ENCODE results near the gene MYO15B.

MYO15B gene

DNA sequence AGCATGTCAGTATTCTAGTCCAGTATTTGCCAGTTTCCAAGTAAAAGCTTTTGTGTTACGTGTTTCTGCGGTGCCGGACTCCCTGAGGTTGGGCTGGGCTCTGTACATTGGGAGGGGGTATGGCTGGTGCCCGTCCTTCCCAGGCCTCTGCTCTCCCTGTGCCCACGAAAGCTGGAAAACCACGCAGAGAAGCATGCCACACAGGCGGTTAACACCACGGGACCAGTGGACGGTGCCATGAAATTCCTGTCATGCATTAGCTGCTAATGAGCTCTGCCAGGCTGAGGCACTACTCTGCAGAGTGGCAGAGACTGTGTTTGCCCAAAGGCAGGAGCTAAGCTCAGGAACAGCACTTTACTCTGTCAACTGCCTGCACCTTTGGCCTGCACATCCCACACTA is 53.7 kb downstream of the MYO15B start:
- no peak for DNase-seq

DNA sequence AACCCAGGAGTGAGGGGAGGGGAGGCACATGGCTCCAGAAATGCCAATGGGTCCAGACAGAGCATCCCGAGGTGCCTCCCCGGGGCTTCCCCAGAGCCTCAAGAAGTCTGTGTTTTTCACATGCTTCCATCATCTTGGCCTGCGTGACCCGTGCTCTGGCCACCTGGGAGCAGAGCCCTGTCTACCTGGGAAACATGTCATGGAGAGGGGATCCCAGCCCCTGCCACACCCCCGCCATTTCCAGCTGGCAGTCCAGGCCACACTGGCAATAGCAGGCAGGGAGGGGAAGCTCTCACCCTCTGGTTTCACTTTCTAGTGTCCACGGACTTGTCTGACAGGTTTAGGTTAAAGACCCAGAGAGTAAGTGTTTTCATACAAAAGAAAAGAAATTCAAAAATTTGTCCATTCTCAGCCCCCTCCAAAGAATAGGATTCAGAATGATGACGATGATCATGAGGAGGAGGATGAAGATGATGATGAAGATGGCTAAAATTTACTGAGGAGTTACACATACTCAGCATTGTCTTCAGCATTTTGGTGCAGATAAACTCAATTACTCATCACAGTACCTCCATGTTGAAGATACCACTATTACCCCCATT is 54.7 kb downstream of the MYO15B start:
- DNase-seq: no peak

DNA sequence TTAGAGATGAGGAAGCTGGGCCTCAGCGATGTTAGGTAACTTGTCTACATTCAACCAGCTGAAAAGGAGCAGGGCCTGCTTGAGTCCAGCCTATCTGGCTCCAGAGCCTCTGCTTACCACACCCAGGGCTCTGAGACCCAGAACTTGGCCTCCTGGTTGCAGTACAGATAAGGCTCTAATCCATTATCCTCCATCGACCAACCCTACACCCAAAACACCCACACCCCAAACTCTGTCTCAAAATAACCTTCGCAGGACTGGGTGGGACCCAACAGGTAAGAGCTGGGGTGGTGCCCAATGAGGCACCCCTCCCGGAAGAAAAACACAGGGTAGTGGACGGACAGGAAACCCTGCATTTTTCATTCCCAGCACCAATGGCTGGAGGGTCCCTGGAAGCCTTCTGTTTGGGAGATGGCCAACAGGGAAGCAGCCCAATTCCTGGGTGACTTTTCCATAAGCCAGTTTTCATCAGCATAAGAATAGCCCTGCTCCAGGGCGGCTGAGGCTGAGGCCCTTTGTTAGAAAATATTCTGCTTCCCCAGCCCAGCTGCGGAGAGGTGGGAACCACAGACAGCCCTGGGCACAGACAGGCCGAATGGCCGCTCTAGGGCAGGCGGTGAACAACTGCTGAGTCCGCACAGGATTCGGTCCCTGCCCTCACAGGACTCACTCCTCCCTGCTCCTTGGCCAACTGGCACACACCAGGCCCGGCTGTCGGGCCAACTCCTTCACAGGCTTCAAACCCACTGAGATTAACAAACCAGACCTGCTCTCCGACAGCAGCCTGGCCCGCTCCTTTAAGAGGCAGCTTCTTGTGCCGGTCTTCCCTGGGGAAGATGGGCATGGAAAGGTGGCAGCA is 55.4 kb downstream of the MYO15B start:
- DNase-seq: no peak

DNA sequence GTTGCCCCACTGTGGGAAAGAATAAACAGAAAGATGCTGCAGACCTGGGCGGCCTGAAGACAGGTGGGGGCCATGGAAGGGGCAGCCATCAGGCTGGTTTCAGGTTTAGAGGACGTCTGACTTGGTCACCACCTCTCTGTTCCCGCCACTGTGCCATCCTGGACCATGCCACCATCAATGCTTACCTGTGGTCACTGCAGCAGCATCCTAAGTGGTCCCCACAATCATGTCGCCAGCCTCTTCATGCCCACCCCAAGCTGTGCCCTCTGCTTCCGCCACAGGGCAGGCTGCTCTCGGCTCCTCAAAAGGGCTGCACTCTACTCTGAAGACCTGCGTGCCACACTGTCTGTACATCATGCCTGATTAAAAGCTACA is 56.0 kb downstream of the MYO15B start:
- DNase-seq: no peak

DNA sequence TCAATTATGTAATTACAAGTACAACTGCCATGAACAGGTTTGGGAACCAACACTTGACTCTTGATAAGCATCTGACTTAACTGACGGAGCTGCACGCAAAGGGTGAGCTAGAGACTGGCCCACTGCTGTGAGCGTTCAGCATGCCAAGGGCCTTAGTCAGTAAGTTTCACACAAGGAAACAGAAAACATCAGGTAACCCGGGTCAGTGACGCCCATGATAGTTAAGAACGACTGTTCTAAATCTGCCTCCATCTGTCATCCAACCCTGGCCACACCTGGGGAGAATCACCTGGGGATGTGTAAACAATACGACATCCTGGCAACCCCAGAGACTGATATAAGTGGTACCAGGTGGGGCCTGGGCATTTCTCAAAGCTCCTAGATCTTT is 57.9 kb downstream of the MYO15B start:
- DNase-seq: no peak

DNA sequence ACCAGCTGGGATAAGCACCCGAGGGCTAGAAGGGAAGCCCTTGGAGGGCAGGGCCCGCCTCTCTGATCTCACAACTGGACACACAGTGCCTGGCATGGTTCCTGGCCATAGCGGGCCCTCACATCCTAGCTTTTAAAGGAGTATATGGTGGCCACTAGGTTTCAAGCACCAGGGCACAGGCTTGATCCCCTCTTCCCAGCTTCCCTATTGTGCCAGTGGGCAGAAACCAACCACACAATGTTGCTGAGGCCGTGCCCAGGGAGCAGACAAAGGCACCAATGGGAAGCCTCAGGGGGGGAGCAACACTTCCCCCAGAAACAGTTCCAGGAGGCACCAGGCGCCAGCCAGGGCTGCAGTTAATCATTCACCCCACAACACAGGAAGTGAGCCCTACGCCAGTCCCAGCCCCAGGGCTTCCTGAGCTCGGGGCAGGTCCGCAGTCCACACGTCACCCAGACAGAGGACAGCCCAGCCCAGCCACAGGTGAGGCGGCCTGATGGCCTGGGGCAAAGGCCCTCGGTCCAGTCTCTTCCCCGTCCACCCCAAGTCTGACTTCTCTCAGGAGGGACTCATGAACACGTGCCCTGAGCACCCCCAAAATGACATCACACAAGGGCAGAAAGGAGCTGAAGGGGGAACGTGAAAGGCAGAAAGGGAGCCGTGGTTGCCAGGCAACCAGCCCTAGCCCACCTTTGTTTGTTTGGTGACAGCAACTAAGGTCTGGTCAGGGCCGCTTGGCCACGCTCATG is 58.5 kb downstream of the MYO15B start:
- DNase-seq: no peak

DNA sequence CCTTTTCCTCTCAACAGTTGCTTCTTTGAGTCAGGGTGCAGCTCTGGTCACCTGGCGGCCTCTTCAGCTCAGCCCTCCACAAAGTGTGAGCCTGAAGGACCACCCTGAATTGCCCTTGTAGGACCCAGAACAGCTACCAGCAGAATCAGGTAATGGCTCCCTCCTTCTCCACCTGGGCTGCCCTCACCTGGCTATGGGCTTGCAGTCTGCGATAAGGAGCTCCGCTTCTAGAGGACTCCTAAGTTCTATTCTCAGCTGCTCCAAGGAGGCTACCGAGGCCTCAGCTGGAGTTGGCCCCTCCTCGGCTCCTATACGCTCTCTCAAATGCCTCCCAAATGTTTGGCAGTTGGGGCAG is 59.0 kb downstream of the MYO15B start:
- no peak for DNase-seq

DNA sequence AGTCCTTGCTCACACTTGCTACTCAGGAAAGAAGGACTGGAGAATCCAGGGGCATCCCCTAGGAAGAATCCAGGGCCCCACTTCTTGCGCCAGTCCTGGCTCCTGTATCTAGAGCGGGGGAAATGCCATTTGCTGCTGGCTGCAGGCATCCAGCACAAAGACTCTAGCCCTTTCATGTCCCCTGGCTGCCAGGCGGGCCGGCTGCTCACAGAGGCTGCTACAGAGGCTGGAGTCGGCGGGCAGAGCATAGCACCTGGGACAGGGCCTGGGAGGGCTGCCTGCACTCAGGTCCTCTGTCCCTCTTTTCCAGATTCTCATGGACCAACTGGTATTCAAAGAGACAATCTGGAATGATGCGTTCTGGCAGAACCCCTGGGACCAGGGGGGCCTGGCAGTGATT is 59.5 kb downstream of the MYO15B start:
- no peak for DNase-seq

DNA sequence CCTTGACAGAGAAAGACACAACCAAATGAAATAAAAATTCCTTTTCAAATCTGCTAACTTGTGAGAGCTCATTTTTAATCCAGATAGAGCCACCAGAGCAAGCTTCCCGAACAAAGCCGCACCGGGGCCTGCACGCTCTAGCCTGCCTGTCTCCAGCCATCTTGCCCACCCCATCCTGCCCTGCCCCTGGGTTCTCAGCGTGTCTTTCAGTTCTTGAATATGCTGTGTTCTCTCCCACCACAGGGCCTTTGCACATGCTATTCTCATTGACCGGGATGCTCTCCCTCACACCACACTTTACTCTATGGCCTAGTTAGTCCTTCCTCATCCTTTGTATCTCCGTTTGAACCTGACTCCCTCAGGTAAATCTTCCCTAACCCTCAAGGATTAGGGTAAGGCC is 60.3 kb downstream of the MYO15B start:
- no peak for DNase-seq

DNA sequence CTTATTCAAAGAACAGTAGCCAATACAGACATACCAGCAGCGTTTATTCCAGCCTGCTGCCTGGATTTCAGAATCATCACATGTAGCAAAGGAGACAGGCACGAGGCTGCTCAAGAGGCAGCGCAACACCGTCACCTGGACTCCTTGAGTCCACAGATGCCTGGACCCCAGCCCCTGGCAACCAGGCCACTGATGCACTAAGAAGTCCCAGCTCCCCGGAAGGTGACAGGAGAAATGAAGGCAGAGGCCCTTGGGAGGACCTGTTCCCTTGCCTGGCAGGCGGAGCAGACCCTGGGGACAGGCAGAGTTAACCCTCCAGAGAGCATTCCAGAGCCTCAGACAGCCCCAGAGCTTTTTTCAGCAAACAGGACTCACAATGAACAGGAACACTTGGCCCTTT is 62.1 kb downstream of the MYO15B start:
- no peak for DNase-seq

DNA sequence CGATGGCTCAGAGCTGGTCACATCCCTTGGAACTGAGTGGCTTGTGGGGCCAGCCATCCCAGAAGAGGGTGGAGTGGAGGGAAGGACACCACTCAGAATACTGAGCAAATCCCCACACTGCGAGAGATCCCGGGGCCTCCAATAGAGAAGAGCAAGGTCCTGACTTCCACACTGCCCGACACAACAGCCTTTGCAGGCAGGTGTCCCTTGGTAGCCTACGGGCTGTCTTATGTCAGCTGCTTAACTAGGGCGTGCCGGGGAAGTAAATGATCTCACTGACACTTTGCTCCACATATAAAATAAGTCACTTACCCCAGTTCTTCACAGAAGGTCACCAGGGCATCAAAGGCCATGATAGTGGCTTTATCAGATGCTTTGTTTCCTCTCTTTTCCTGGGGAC is 63.3 kb downstream of the MYO15B start:
- DNase-seq: no peak

DNA sequence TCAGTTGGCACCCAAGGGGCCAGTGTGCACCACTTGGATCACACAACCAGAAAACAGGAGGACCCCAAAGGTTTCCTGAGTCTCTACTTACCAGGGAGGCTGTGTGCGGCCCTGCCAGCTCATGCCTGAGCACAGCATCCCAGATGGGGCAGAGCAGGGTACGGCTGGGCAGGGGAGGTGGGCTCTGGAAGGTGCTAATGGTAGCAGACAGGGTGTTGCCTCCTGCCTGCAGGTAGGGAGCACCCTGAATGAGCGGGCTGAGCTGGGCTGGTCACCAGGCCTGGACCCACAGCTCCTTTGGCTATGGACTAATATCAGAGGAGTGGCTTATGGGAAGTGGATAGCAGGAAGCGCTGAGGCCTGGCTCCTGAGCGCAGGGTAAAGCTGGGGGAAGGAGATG is 64.7 kb downstream of the MYO15B start:
- no peak for DNase-seq

DNA sequence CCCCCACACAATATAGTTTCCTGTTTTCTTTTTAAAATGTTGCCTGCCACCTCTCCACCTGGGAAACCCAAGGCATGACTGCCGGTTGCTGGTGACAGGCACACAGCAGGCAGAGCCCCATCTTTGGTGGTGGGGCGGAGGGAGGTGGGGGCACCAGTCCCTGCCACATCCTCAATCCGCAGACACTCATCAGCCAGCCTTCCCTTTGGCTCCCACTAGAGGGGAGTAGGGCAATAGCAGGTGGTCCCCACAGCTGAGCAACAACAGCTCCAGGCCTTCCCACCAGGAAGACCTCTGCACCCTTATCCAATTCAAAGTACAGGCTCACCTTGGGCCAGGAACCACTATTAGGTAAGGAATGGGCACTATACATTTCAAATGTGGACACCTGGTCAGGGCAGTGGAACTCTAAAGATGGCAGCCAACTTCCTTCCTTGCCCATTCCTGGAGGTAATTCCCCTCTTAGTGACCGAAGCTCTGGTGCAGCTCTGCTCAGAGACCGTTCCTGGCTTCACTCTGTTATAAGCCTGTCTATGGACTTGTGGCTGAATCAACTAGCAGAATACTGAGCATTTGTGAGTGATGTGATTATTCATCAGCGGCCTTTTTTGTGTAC is 65.4 kb downstream of the MYO15B start:
- no peak for DNase-seq

DNA sequence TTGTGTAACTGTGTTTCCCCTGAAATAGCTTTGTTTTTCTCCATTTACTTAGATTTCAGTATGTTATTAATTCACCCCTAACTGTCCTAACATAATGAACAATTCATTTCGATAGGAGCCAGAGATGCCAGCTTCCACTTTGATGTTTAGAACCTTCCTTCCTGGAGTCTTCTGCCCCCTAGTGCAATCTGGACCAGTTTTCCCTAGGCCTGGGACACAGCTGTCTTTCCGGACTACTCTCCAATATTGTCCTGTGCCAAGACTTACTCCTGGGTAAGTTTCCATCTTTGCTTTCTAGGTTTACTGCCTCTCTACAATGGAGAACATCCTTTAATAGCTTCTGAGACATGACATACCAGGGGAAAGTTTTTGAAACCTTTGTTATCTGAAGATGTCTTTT is 66.6 kb downstream of the MYO15B start:
- DNase-seq: no peak

DNA sequence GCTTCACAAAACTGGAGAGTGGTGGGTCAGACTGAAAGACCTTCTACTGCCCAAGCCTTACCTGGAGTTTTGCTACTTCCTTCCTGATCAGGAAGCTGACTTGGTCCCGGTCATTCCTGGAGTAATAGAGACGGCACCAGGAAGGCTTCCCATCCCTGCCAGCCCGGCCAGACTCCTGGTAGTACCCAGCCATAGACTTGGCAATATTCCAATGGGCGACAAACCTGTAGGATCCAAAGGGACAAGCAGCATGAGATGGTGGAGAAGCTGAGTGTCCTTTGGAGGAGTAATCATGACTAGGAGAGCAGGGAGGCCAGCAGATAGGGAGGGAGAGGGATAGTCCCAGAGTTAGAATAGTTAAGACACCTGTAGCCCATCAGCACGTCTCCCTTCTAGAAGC is 70.6 kb downstream of the MYO15B start:
- no peak for DNase-seq

DNA sequence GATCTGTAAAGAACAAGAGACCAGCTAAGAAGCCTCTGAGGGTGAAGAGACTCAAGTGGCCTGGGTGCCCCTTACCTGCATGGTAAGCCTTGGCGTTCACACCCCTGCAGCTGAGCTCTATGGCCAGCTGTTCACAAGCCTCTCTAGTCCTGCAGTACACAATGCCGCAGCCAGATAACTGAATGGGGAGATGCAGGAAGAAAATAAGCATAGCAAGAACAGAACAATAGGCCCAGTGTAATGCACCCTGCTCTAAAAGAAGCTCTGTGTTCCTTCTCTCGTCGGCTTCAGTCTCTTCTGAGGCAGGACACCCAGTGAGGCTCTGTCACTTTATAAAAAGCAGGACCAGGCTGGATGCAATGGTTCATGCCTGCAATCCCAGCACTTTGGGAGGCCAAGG is 73.9 kb downstream of the MYO15B start:
- no peak for DNase-seq

DNA sequence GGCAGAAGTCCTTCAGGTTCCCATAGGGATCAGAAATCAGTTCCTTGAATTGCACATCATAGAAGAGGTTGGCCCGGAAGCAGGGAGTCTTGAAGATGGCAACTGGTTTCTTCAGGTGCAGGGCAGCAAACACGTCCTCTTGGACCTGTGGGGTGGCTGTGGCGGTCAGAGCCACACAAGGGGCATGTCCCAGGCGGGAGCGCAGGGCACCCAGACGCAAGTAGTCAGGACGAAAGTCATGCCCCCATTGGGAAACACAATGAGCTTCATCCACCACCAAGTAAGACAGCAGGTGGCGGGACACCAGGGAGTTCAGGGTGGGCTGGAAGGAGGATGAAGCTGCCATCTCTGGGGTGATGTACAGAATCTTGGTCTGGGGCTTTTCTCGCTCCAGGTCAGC is 74.9 kb downstream of the MYO15B start:
- no peak for DNase-seq

DNA sequence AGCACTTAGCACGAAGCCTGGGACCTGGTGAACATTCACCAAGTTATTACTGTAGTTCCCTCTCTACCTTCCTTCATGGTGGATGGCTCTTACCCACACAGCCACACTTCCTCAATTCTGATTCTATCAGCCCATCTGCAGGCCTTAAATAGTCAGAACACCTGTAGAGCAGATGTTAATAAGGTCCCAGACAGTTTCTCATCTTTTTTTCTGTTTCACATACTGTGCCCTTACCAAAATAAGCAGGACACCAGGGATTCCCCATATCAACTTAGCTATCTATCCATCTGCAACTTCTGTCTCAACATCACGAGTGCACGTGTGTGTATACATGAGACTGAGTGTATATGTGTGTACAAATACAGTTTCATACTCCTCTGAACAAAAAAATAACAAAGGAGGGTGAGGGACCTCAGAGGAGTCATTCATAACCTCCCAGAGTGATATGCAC is 76.5 kb downstream of the MYO15B start:
- DNase-seq: no peak

DNA sequence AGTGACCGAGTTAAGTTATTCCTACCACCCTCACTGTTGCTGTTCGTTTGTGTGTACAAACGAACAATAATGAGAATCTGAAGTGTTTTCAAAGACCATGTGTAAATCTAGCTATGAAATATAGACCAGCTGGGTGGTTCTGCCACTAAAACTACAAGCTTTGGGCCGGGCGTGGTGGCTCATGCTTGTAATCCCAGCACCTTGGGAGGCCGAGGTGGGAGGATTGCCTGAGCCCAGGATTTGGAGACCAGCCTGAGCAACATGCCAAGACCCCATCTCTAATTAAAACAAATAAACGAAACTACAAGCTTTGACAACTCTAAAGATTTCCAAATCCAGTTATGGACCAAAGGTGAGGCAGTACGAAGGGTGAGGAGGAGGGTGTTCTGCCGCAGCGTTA is 78.4 kb downstream of the MYO15B start:
- DNase-seq: no peak

DNA sequence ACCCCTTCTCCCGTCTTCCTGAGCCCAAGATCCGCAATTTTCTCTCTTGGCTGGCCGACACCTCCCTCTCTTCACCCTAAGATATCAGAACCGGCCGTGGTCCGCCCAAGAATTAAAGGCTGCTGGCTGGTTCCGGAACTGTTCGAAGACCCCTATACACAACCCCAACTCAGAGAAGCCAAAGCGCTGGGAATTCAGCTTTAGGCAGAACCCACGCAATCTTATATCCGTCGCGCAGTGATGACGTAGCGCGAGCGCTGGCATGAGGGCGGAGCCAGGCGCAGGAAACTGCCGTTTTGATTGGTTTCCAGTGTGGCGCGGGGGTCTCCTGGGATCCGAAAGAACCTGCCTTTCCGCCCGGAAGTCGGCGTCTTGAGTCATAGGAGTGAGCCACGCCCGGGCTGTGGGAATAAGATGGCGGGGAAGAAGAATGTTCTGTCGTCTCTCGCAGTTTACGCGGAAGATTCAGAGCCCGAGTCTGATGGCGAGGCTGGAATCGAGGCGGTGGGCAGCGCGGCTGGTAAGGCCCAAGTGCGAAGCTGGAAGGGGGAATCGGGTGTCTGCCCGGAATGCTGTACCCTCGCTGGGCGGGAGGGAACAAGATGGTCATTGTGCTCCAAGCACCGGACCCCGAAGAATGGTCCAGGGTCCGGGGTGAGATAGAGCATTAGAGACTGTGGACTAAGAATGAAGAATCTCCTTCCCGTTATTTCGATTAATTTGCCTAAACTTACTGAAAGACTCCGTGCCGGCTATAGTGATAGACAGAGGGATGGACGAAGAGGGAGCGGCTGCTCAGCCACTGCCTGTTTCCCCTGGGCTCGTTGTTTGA is 79.6 kb downstream of the MYO15B start, which contains the start of the genes RECQL5 and SAP30BP:
TSS of gene RECQL5 (minus strand) at position 196 of the 832 bp plus-strand sequence. CDS start 597 bp downstream, outside the sequence.
TSS of gene SAP30BP (plus strand) at position 380 of the 832 bp plus-strand sequence. CDS start at position 415, 35 bp downstream.
- peak; percentile 94 for DNase-seq

DNA sequence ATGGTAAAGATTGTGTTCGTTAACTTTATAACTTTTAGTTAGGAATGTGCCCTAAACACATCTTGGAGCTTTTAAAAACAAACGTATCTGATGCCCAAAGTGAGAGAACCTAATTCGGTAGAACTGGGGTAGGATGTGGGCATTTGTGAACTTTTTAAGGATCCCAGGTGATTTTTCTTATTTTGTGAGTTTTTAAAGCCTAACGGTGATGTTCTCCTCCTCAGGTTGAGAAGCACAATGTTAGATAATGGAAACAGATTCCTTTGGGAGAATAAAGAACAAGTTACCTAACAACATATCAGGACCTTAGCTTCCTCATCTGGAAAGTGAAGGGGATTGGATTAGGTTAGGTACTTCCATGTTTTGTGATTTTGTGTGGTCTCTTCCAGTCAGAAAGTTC is 80.2 kb downstream of the MYO15B start:
- DNase-seq: no peak

DNA sequence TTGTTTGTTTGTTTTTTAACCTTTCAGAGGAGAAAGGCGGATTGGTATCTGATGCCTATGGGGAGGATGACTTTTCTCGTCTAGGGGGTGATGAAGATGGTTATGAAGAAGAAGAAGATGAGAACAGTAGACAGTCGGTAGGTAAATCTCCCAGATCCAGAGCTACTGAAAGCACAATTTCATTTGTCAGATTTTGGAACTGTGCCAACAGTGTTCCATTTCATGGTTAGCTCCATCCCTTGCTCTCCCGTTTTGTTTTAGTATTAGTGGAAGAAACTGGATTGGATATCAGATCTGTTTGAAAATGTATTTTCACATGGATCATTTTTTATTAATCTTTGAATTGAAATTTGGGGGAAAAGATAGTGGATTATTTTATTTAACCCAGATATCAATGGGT is 80.9 kb downstream of the MYO15B start:
- DNase-seq: no peak

DNA sequence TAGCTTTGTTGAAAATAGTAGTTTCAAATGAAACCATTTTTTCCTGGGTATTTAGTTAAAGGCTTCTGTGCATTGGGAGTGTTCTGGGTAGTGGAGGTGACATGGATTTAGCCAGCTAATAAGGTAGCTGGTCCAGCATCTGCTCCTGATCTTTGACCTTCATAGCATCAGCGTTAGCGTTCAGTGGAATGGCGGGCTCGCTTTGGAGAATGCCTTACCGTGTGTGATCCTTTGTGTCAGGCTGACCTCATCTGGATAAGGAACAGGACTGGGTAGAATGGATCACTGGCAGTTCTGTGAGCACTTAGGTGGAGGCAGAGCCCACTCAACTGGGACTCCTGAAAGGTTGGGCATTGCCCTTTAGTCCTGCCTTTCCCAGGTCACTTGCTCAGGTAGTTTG is 83.3 kb downstream of the MYO15B start:
- DNase-seq: no peak
